Neuron (in vitro differentiated cells): ENCODE measurements around the gene ARHGEF4.

Experiments used
- H2AFZ ChIP-seq: one replicate; pipeline ENCODE4 v1.6.1; 2013; ENCODE audit warnings: low read depth, mild to moderate bottlenecking, inconsistent platforms, low read length, moderate library complexity
- H3K27me3 ChIP-seq: one replicate; pipeline ENCODE4 v1.6.1; 2013; ENCODE audit warnings: low read length; ENCODE audit not compliant: insufficient read depth
- H3K36me3 ChIP-seq: one replicate; pipeline ENCODE4 v1.6.1; 2013; ENCODE audit warnings: low read length; ENCODE audit not compliant: insufficient read depth
- H3K4me1 ChIP-seq: one replicate; pipeline ENCODE4 v1.6.1; 2013; ENCODE audit warnings: low read length; ENCODE audit not compliant: insufficient read depth
- H3K4me3 ChIP-seq: 2 replicates; pipeline ENCODE4 v1.5.1; 2013; ENCODE audit warnings: mild to moderate bottlenecking, low read length, moderate library complexity
- H3K9me3 ChIP-seq: one replicate; pipeline ENCODE4 v1.6.1; 2013; ENCODE audit warnings: low read length

ARHGEF4 gene

DNA sequence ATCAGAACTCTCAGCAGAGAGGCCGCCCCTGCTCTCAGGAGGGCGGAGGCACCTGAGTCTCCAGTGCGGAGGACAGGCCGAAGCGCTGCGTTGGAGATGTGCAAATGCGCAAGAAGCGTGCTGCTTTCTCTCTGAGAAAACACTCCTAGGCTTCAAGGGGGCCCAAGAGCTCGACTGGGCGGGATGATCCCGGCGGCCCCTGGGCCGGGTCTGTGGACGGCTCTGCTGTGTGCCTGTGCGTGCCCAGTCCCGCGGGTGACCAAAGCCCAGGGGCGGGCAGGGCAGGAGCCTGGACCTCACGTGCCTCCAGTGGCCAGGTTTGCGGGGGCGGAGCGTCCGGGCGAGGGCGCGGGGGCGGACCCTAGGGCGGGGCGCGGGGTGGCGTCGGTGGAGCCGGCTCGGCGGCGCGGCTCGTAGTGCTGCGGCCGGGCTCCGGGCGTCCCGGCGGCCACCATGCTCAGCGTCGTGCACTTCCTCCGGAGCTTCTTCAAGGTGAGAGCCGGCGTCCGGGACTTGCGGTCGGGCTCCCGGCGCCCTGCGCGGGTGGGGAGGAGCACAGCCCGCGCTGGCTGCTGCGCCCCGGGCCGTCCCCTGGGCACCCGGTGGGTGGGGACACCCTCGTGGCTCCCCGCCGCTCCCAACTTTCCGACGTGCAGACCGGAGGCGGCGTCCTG lies at the start of gene ARHGEF4:
Gene ARHGEF4 (plus strand): TSS at position 414 of the 674 bp plus-strand sequence. CDS start 40 bp downstream, at position 454.
- H2AFZ ChIP-seq, result no peak within 1 kb of the TSS
- peaks cover 56% of the 10 kb centered on the region for H3K27me3 ChIP-seq
- no peak within 1 kb of the TSS for H3K4me3 ChIP-seq
- no peaks in the 10 kb centered on the region for H3K4me1 ChIP-seq
- no peaks in the 10 kb centered on the region for H3K9me3 ChIP-seq
- H3K36me3 ChIP-seq, result no peaks in the 10 kb centered on the region

DNA sequence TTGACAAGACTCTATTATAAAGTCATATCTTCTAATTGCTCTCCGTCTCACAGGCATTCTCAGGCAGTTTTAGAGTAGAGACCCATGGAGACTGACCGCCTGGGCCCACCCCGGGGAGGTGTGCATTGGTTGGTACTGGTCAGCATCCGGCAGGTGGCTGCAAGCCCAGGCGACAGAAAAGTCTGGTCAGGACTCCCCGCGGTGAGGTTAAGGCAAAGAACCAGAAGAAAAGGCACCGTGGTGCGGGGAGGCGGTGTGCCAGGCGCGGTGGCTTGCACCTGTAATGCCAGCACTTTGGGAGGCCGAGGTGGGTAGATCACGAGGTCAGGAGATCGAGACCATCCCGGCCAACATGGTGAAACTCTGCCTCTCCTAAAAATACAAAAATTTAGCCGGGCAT lies 48.9 kb upstream of the ARHGEF4 start:
- no peaks in the 10 kb centered on the region for H3K27me3 ChIP-seq
- H3K36me3 ChIP-seq, result no peaks in the 10 kb centered on the region
- no peaks in the 10 kb centered on the region for H3K9me3 ChIP-seq
- no peak overlapping the region for H3K4me3 ChIP-seq
- no peak overlapping the region for H2AFZ ChIP-seq
- H3K4me1 ChIP-seq, result no peaks in the 10 kb centered on the region

- Histone ChIP-seq H2AFZ (no peak overlapping the region), H3K27me3 (no peaks in the 10 kb centered on the region), H3K36me3 (no peaks in the 10 kb centered on the region), H3K4me3 (no peak overlapping the region), H3K4me1 (no peaks in the 10 kb centered on the region), H3K9me3 (no peaks in the 10 kb centered on the region)
Measured at GRCh38 chr2:130790312-130790711, 46.4 kb upstream of the ARHGEF4 start.

DNA sequence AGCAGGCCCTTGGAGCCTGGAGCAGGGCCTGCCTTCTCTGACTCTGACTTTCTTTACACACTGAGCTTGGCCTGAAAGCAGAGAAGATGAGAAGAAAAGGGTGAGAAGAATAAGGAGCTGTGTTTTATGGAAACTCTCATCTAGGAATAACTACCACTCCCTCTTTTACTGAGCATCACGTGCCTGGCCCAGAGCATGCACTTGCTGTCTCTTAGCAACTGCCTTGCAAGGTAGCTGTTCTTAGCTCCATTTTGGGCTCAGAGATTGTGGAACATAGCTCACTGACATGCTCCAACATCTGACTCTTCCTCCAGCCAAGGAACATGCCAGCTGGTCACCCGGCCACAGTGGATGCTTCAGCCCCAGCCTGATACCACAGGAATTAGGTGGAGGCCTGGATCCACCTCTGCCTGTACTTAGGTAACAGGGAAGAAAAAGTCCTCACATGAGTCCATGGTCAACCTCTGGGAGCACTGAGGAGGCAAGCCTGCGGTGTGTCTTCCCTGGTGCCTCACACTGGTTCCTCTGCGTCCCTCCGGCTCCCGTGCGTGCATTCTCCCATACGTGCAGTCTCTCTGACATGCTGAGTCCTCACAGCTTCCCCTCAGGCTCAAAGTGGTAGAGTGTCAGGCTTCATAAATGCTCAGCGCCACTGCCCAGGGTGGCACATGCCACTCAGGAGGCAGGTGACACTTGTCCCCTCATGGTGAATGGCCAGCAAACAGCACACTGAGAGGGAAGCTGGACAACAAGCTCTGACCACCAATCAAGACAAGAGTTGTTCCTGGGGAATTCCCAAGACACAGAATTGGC lies 45.7 kb upstream of the ARHGEF4 start:
- Histone ChIP-seq H3K4me3 (no peak overlapping the region), H3K36me3 (no peaks in the 10 kb centered on the region), H3K9me3 (no peaks in the 10 kb centered on the region), H2AFZ (no peak overlapping the region), H3K4me1 (no peaks in the 10 kb centered on the region), H3K27me3 (no peaks in the 10 kb centered on the region)

- H3K4me1 ChIP-seq, result no peaks in the 10 kb centered on the region
- H3K27me3 ChIP-seq, result no peaks in the 10 kb centered on the region
- no peak overlapping the region for H2AFZ ChIP-seq
- no peaks in the 10 kb centered on the region for H3K9me3 ChIP-seq
- no peak overlapping the region for H3K4me3 ChIP-seq
- H3K36me3 ChIP-seq, result no peaks in the 10 kb centered on the region
Measured at GRCh38 chr2:130791617-130791939, 45.1 kb upstream of the ARHGEF4 start.

GRCh38 chr2:130795431-130795830 lies 41.3 kb upstream of the ARHGEF4 start:
- Histone ChIP-seq H3K4me1 (no peaks in the 10 kb centered on the region), H3K36me3 (no peaks in the 10 kb centered on the region), H3K27me3 (peaks cover 6% of the 10 kb centered on the region), H3K4me3 (no peak overlapping the region), H3K9me3 (no peaks in the 10 kb centered on the region), H2AFZ (no peak overlapping the region)

GRCh38 chr2:130796290-130796689 lies 40.4 kb upstream of the ARHGEF4 start:
- H2AFZ ChIP-seq, result no peak overlapping the region
- no peaks in the 10 kb centered on the region for H3K4me1 ChIP-seq
- H3K36me3 ChIP-seq, result no peaks in the 10 kb centered on the region
- H3K4me3 ChIP-seq, result no peak overlapping the region
- no peaks in the 10 kb centered on the region for H3K9me3 ChIP-seq
- peaks cover 6% of the 10 kb centered on the region for H3K27me3 ChIP-seq

DNA sequence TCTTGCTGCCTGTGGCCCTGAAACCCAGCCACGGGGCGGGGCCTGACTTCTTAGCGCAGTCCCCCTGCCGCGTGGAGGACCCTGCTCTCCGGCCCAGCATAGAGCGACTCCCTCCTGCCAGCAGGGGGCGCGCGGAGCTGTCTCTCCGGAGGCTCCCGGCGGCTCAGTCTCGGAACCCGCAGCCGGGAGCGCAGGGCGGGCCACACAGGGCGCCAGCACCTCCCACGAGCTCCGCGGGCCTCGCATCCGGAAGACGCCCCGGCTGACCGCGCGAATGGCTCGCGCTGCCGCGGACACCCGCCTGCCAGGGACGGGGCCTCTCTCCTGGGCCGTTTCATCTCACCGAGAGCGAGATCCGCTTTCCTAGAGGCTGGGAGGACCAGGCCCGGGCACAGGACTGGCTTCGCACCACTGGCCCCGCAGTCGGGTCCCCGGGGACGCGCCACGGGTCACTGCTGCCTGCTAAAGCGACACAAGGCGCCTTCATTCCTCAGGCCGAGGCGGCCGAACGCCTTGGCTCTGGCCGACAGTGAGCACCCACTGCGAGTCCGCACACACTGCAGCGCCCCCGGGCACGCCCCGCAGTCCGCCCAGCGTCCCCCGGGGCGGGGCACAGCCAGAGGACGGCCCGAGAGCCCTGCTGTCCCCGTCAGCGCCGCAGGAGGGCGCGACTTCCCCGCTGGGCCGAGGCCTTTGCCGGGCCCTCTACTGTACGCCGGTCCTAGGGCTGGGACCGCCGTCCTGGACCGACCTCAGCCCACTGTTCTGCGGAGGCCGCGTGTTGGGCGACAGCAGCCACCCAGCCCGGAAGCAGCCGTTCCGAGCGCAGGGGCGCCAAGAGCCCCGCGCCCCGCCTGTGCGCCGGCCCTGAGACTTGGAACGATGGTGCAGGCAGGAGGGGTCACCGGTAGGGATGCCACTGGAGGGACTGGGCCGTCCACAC lies 39.0 kb upstream of the ARHGEF4 start:
- H3K4me1 ChIP-seq, result no peaks in the 10 kb centered on the region
- H3K36me3 ChIP-seq, result no peaks in the 10 kb centered on the region

DNA sequence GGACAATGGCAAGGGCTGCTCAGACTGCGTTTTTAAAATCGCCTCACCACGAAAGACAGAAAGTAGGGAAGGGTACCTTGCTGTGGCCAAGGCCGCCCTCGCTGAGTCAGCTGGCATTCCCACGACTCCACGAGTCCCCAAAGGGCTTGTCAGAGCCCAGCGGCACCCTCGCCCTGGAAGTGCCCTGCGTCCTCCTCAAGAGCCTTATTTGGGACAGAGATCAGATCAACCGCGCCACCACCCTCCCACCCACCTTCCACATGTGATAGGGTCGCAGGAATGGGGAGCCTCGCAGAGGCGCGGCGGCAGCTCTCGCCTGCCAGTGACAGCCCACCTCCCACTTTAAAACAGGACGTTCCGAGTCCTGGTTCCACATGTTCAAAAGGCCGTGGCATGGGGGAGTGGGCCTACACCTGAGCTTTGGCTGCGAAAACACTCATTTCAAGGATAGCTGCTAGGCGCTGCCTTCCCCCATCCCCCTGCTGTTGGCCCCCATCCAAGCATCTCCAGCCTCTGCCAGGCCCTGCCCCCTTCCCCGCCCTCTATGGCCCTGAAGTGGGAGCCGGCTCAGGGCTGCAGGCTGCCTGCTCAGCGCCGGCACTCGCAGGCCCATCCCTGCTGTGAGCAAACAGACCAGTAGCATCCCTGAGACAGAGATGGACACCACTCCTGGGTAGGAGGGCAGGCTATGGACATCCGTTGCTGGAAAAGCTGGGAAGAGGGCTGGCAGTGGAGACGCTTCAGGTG lies 38.1 kb upstream of the ARHGEF4 start:
- Histone ChIP-seq H2AFZ (peak overlapping the region; percentile 100), H3K27me3 (peaks cover 6% of the 10 kb centered on the region), H3K4me3 (peak overlapping the region; percentile 59), H3K4me1 (no peaks in the 10 kb centered on the region), H3K9me3 (no peaks in the 10 kb centered on the region), H3K36me3 (no peaks in the 10 kb centered on the region)

More for the DNA sequence above, 39.0 kb upstream of the ARHGEF4 start:
- peak overlapping the region; percentile 100 for H2AFZ ChIP-seq
- H3K4me3 ChIP-seq, result peak overlapping the region; percentile 59
- H3K27me3 ChIP-seq, result peaks cover 6% of the 10 kb centered on the region
- no peaks in the 10 kb centered on the region for H3K9me3 ChIP-seq

DNA sequence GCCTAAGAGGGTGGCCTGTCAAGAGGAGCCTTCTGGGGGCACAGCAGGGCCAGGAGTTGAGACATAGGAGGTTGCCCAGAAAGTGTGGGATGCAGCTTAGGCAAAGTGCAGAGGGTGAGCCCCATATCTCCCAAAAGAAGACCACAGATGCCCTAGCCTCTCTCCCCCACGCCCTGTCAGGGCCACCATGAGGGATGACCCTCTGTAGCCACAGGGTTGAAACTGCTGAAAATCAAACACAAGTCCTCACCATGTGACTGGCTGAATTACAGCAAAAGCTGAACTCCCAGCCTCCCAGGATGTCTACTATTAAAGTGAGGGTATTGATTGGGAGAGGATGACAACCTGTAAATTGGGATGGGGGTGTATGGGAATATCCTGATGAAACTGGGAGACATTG lies 37.4 kb upstream of the ARHGEF4 start:
- H3K36me3 ChIP-seq, result no peaks in the 10 kb centered on the region
- no peaks in the 10 kb centered on the region for H3K9me3 ChIP-seq
- H2AFZ ChIP-seq, result no peak overlapping the region
- H3K4me3 ChIP-seq, result no peak overlapping the region
- H3K27me3 ChIP-seq, result peaks cover 6% of the 10 kb centered on the region
- no peaks in the 10 kb centered on the region for H3K4me1 ChIP-seq

GRCh38 chr2:130805613-130806012 lies 31.1 kb upstream of the ARHGEF4 start:
- no peak overlapping the region for H3K4me3 ChIP-seq
- no peaks in the 10 kb centered on the region for H3K36me3 ChIP-seq
- H3K4me1 ChIP-seq, result no peaks in the 10 kb centered on the region
- no peak overlapping the region for H2AFZ ChIP-seq
- H3K27me3 ChIP-seq, result no peaks in the 10 kb centered on the region
- H3K9me3 ChIP-seq, result no peaks in the 10 kb centered on the region

GRCh38 chr2:130806370-130806769 lies 30.3 kb upstream of the ARHGEF4 start:
- Histone ChIP-seq H2AFZ (no peak overlapping the region), H3K36me3 (no peaks in the 10 kb centered on the region), H3K27me3 (no peaks in the 10 kb centered on the region), H3K4me1 (no peaks in the 10 kb centered on the region), H3K9me3 (no peaks in the 10 kb centered on the region), H3K4me3 (no peak overlapping the region)
